ENCODE data around the gene DMTF1. TPM values are rescaled to one million over a fixed set of nuclear protein-coding genes. Genes with fewer than 3 reads are reported as not detected.
"Not testable (repeated sequence)": the region's sequence is repeated elsewhere in the genome, so short reads cannot be mapped to it uniquely, and the experiment has no call there.

DMTF1 gene
- total RNA-seq, 1 donor = 98.9 TPM

DNA sequence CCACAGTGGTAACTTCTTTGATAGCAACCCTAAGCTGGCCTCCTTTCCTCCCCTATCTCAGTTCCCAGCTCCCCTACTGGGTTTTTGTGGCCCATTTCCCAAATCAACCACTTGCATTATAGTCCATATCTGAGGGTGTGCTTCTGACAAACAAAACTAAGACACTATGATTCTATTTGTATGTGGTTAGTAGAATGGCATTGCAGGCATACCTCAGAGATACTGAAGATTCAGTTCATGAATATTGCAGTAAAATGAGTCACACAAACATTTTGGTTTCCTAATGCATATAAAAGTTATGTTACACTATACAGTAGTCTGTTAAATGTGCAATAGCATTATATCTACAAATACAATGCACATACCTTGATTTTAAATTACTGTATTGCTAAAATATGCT lies 82.7 kb downstream of the DMTF1 start:
- no peak overlapping the region for H3K4me3 ChIP-seq (ENCODE audit: low read depth, low read length)
- TF ChIP-seq, protein P1, sequence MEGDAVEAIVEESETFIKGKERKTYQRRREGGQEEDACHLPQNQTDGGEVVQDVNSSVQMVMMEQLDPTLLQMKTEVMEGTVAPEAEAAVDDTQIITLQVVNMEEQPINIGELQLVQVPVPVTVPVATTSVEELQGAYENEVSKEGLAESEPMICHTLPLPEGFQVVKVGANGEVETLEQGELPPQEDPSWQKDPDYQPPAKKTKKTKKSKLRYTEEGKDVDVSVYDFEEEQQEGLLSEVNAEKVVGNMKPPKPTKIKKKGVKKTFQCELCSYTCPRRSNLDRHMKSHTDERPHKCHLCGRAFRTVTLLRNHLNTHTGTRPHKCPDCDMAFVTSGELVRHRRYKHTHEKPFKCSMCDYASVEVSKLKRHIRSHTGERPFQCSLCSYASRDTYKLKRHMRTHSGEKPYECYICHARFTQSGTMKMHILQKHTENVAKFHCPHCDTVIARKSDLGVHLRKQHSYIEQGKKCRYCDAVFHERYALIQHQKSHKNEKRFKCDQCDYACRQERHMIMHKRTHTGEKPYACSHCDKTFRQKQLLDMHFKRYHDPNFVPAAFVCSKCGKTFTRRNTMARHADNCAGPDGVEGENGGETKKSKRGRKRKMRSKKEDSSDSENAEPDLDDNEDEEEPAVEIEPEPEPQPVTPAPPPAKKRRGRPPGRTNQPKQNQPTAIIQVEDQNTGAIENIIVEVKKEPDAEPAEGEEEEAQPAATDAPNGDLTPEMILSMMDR (IDR thresholded peaks at IDR 0.05; ENCODE audit: insufficient read depth, low read depth, low read length) = no peak
- peak; percentile 64 for DNase-seq (ENCODE audit: low read depth)

DNA sequence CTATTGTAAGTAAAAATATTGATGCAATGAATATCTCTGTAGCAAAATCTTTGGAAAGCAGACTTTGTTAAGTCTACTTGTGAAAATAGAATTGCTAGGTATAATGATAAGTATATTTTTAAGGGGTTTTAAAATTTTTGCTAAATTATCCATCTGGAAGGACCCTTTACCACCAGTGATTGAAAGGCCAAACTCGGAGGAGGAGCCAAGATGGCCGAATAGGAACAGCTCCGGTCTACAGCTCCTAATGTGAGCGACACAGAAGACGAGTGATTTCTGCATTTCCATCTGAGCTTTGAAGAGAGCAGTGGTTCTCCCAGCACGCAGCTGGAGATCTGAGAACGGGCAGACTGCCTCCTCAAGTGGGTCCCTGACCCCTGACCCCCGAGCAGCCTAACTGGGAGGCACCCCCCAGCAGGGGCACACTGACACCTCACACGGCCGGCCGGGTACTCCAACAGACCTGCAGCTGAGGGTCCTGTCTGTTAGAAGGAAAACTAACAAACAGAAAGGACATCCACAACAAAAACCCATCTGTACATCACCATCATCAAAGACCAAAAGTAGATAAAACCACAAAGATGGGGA lies 86.3 kb downstream of the DMTF1 start:
- not testable (repeated sequence) for H3K4me3 ChIP-seq (ENCODE audit: low read depth, low read length); DNase-seq (ENCODE audit: low read depth)

GRCh38 chr7:87245671-87246070 lies 93.4 kb downstream of the DMTF1 start:
- not testable (repeated sequence) for H3K4me3 ChIP-seq (ENCODE audit: low read depth, low read length); DNase-seq (ENCODE audit: low read depth)

Small RNA genes lying within 50 kb of the gene (small RNA-seq; reads per million reads assigned to genes)
- gene RF00019 = not detected
- not detected for gene RF02271

Other genes with a start within 250 kb of the DMTF1 start
- 1.7 and 8.4 TPM in 2 replicates for gene ELAPOR2, start 92.8 kb upstream of the DMTF1 start, total RNA-seq
- 26.4 and 35.8 TPM in 2 replicates for gene TMEM243, start 67.3 kb downstream of the DMTF1 start, total RNA-seq
- 20.9 and 34.1 TPM in 2 replicates for gene CROT, start 193.2 kb downstream of the DMTF1 start, total RNA-seq